Liver (tissue), 9 donors: ENCODE results near the gene RBFOX1. TPM values are rescaled to one million over a fixed set of nuclear protein-coding genes. Genes with fewer than 3 reads are reported as not detected.

Experiments used
- DNase-seq: peaks from one replicate; pipeline ENCODE4 v3.0.0-alpha.2; 2017; ENCODE audit warnings: low spot score
- H3K27ac ChIP-seq, 2 donors: one replicate each; pipeline ENCODE4 v1.7.0; 2013; ENCODE audit warnings: inconsistent platforms in 2 of 2, low read length in 2 of 2, control low read depth in 1 of 2, low read depth in 1 of 2, mild to moderate bottlenecking in 1 of 2
- H3K27me3 ChIP-seq, 4 donors: one replicate each; pipeline versions ENCODE4 v1.6.1 to v1.7.0; 2013; ENCODE audit warnings: low read length in 3 of 4, inconsistent platforms in 1 of 4, mild to moderate bottlenecking in 1 of 4, moderate library complexity in 1 of 4; ENCODE audit not compliant: control insufficient read depth in 4 of 4, insufficient read depth in 4 of 4
- H3K36me3 ChIP-seq, 4 donors: one replicate each; pipeline versions ENCODE4 v1.6.1 to v1.7.0; 2013; ENCODE audit warnings: low read length in 3 of 4, mild to moderate bottlenecking in 3 of 4, low read depth in 1 of 4, moderate library complexity in 1 of 4; ENCODE audit not compliant: control insufficient read depth in 4 of 4, insufficient read depth in 3 of 4
- H3K4me1 ChIP-seq, 4 donors: one replicate each; pipeline versions ENCODE4 v1.6.1 to v1.7.0; 2013; ENCODE audit warnings: low read length in 3 of 4, mild to moderate bottlenecking in 3 of 4, moderate library complexity in 1 of 4; ENCODE audit not compliant: control insufficient read depth in 4 of 4, insufficient read depth in 4 of 4
- H3K4me3 ChIP-seq, 3 donors: one replicate each; pipeline versions ENCODE4 v1.6.1 to v1.7.0; 2013; ENCODE audit warnings: low read length in 3 of 3, control low read depth in 1 of 3, low read depth in 1 of 3, mild to moderate bottlenecking in 1 of 3
- H3K9ac ChIP-seq, 2 donors: one replicate each; pipeline ENCODE4 v1.7.0; 2013; ENCODE audit warnings: low read length in 2 of 2, mild to moderate bottlenecking in 2 of 2, moderate library complexity in 2 of 2, control low read depth in 1 of 2, low read depth in 1 of 2
- H3K9me3 ChIP-seq, 4 donors: one replicate each; pipeline versions ENCODE4 v1.6.1 to v1.7.0; 2013; ENCODE audit warnings: low read length in 3 of 4; ENCODE audit not compliant: control insufficient read depth in 4 of 4
- EGR1 ChIP-seq, 2 donors: IDR thresholded peaks; 2 replicates each; pipeline ENCODE4 v1.6.1; 2016 to 2018; ENCODE audit warnings: antibody characterized with exemption in 2 of 2, low read depth in 2 of 2
- FOXA1 ChIP-seq: IDR thresholded peaks from 2 replicates; pipeline ENCODE4 v1.6.1; 2016; ENCODE audit warnings: antibody characterized with exemption
- FOXA2 ChIP-seq: IDR thresholded peaks from 2 replicates; pipeline ENCODE4 v1.6.1; 2016; ENCODE audit warnings: antibody characterized with exemption
- GABPA ChIP-seq, 2 donors: IDR thresholded peaks in 1 of 2; conservative IDR thresholded peaks in 1 of 2; 2 replicates each; pipeline ENCODE4 v1.6.1; 2016; ENCODE audit warnings: antibody characterized with exemption in 2 of 2, mild to moderate bottlenecking in 1 of 2, moderate library complexity in 1 of 2
- HNF4A ChIP-seq, 2 donors: conservative IDR thresholded peaks; 2 replicates each; pipeline ENCODE4 v1.6.1; 2016; ENCODE audit warnings: antibody characterized with exemption in 2 of 2, mild to moderate bottlenecking in 2 of 2
- HNF4G ChIP-seq: IDR thresholded peaks from 2 replicates; pipeline ENCODE4 v1.6.1; 2016; ENCODE audit warnings: antibody characterized with exemption
- JUND ChIP-seq, 2 donors: IDR thresholded peaks; 2 replicates each; pipeline ENCODE4 v1.6.1; 2016; ENCODE audit warnings: antibody characterized with exemption in 2 of 2
- NR2F2 ChIP-seq: IDR thresholded peaks from 2 replicates; pipeline ENCODE4 v1.6.1; 2016; ENCODE audit warnings: antibody characterized with exemption
- RAD21 ChIP-seq, 2 donors: IDR thresholded peaks; 2 replicates each; pipeline ENCODE4 v1.6.1; 2016; ENCODE audit warnings: antibody characterized with exemption in 2 of 2, mild to moderate bottlenecking in 2 of 2
- REST ChIP-seq: IDR thresholded peaks from 2 replicates; pipeline ENCODE4 v1.6.1; 2016; ENCODE audit warnings: antibody characterized with exemption, mild to moderate bottlenecking
- RXRA ChIP-seq, 2 donors: IDR thresholded peaks; 2 replicates each; pipeline ENCODE4 v1.6.1; 2017 to 2018; ENCODE audit warnings: antibody characterized with exemption in 2 of 2, mild to moderate bottlenecking in 1 of 2
- SP1 ChIP-seq: IDR thresholded peaks from 2 replicates; pipeline ENCODE4 v1.6.1; 2018; ENCODE audit warnings: antibody characterized with exemption, mild to moderate bottlenecking
- TAF1 ChIP-seq: conservative IDR thresholded peaks from 2 replicates; pipeline ENCODE4 v1.6.1; 2016; ENCODE audit warnings: antibody characterized with exemption, mild to moderate bottlenecking
- YY1 ChIP-seq: IDR thresholded peaks from 2 replicates; pipeline ENCODE4 v1.6.1; 2016; ENCODE audit warnings: antibody characterized with exemption, mild to moderate bottlenecking
- ZBTB33 ChIP-seq: IDR thresholded peaks from 2 replicates; pipeline ENCODE4 v1.6.1; 2016; ENCODE audit warnings: antibody characterized with exemption
- WGBS: extraction: QIAGEN DNeasy Blood & Tissue Kit; methylation state at CpG from one replicate; pipeline ENCODE4 v1.1.7; 2013; 5-methylcytosine and 5-hydroxymethylcytosine counted together
- polyA plus RNA-seq, 2 donors: library from polyadenylated mRNA; stranded (reverse) in 1 of 2; unstranded in 1 of 2; fragments of 200-250 nt in 1 of 2; fragments of >200 nt in 1 of 2; fragmentation: Nextera tagmentation in 1 of 2; extraction: Ambion mirVana in 1 of 2; gene quantifications; one replicate each; pipeline versions ENCODE4 v1.2.1 to v1.2.3, GENCODE V29; 2013 to 2015
- total RNA-seq, 2 donors: library from RNA; depleted of rRNA; stranded (reverse); fragments of >200 nt; gene quantifications; one replicate each; pipeline ENCODE4 v1.2.3, GENCODE V29; 2014
- TF ChIP-seq, protein P1 (sequence below): IDR thresholded peaks from 2 replicates; pipeline ENCODE4 v1.6.1; 2016; ENCODE audit warnings: antibody characterized with exemption
- TF ChIP-seq, protein P2 (sequence below): fragments of 150-350 bp; IDR thresholded peaks from 2 replicates; pipeline ENCODE4 v1.5.1; 2017; ENCODE audit warnings: improper control_type of control experiment, low read depth, low read length; ENCODE audit not compliant: missing input control
- TF ChIP-seq, protein P3 (sequence below): IDR thresholded peaks from 2 replicates; pipeline ENCODE4 v1.6.1; 2016; ENCODE audit warnings: antibody characterized with exemption
- donor health status: healthy.
- donor health status: healthy.
- donor health status: healthy.
- donor health status: healthy.
- donor health status: healthy.

RBFOX1 gene
- total and polyA plus RNA-seq, 4 donors, result not detected

GRCh38 chr16:7614021-7614795 lies 281.6 kb downstream of the RBFOX1 start:
- Histone ChIP-seq H3K27ac (no peak overlapping the region), H3K27me3 (peaks cover 0 to 3% (median 0%) of the 10 kb centered on the region in 4 donors), H3K4me3 (no peak overlapping the region), H3K9ac (no peak overlapping the region), H3K4me1 (no peaks in the 10 kb centered on the region), H3K9me3 (peaks cover 0 to 4% (median 0%) of the 10 kb centered on the region in 4 donors), H3K36me3 (no peaks in the 10 kb centered on the region)
- WGBS, result 48% methylated on average over 7 of the region's 7 CpGs
- no peak for TF ChIP-seq JUND (IDR thresholded peaks at IDR 0.05)
- TF ChIP-seq ZBTB33, result no peak
- TF ChIP-seq SP1, result no peak
- no peak for TF ChIP-seq YY1
- TF ChIP-seq FOXA2, result no peak
- TF ChIP-seq TAF1, result no peak
- TF ChIP-seq, protein P1, sequence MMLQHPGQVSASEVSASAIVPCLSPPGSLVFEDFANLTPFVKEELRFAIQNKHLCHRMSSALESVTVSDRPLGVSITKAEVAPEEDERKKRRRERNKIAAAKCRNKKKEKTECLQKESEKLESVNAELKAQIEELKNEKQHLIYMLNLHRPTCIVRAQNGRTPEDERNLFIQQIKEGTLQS, result no peak
- no peak for TF ChIP-seq FOXA1
- no peak for TF ChIP-seq EGR1 (IDR thresholded peaks at IDR 0.05; ENCODE audit: low read depth in 2 of 2)
- no peak for TF ChIP-seq HNF4A (conservative IDR thresholded peaks at IDR 0.05)
- TF ChIP-seq GABPA (IDR thresholded peaks at IDR 0.05 in 1 of 2, conservative IDR thresholded peaks at IDR 0.05 in 1 of 2), result no peak
- TF ChIP-seq HNF4G, result no peak
- TF ChIP-seq, protein P2, sequence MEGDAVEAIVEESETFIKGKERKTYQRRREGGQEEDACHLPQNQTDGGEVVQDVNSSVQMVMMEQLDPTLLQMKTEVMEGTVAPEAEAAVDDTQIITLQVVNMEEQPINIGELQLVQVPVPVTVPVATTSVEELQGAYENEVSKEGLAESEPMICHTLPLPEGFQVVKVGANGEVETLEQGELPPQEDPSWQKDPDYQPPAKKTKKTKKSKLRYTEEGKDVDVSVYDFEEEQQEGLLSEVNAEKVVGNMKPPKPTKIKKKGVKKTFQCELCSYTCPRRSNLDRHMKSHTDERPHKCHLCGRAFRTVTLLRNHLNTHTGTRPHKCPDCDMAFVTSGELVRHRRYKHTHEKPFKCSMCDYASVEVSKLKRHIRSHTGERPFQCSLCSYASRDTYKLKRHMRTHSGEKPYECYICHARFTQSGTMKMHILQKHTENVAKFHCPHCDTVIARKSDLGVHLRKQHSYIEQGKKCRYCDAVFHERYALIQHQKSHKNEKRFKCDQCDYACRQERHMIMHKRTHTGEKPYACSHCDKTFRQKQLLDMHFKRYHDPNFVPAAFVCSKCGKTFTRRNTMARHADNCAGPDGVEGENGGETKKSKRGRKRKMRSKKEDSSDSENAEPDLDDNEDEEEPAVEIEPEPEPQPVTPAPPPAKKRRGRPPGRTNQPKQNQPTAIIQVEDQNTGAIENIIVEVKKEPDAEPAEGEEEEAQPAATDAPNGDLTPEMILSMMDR, result no peak
- TF ChIP-seq NR2F2, result no peak
- no peak for TF ChIP-seq REST
- TF ChIP-seq RAD21 (IDR thresholded peaks at IDR 0.05), result no peak
- TF ChIP-seq, protein P3, sequence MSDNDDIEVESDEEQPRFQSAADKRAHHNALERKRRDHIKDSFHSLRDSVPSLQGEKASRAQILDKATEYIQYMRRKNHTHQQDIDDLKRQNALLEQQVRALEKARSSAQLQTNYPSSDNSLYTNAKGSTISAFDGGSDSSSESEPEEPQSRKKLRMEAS, result no peak
- TF ChIP-seq RXRA (IDR thresholded peaks at IDR 0.05), result no peak
- DNase-seq, result no peak
